Mucosa of rectum (tissue), 2 donors: ENCODE results near the gene CDKL1.
"Not testable (repeated sequence)": the region's sequence is repeated elsewhere in the genome, so short reads cannot be mapped to it uniquely, and the experiment has no call there.

ENCODE experiments used
- H3K27ac ChIP-seq, 2 donors: one replicate each; pipeline ENCODE4 v1.7.0; 2013; ENCODE audit warnings: inconsistent platforms in 2 of 2, low read depth in 2 of 2, low read length in 2 of 2
- H3K27me3 ChIP-seq, 2 donors: one replicate each; pipeline ENCODE4 v1.7.0; 2013; ENCODE audit warnings: low read length in 2 of 2; ENCODE audit not compliant: control insufficient read depth in 2 of 2, insufficient read depth in 2 of 2
- H3K36me3 ChIP-seq, 2 donors: one replicate each; pipeline ENCODE4 v1.7.0; 2013; ENCODE audit warnings: low read length in 2 of 2; ENCODE audit not compliant: control insufficient read depth in 2 of 2, insufficient read depth in 2 of 2
- H3K4me1 ChIP-seq, 2 donors: one replicate each; pipeline ENCODE4 v1.7.0; 2013; ENCODE audit warnings: low read length in 2 of 2, mild to moderate bottlenecking in 1 of 2; ENCODE audit not compliant: control insufficient read depth in 2 of 2, insufficient read depth in 2 of 2
- H3K4me3 ChIP-seq, 2 donors: one replicate each; pipeline ENCODE4 v1.7.0; 2013; ENCODE audit warnings: low read length in 2 of 2
- H3K9ac ChIP-seq, 2 donors: one replicate each; pipeline ENCODE4 v1.7.0; 2013; ENCODE audit warnings: low read length in 2 of 2, low read depth in 1 of 2, mild to moderate bottlenecking in 1 of 2
- H3K9me3 ChIP-seq, 2 donors: one replicate each; pipeline ENCODE4 v1.7.0; 2013; ENCODE audit warnings: low read length in 2 of 2; ENCODE audit not compliant: control insufficient read depth in 2 of 2
- donor health status: healthy.
- donor health status: Normal muscosa, but diverticular disease.

The CDKL1 gene

GRCh38 chr14:50320283-50320682 lies 76.4 kb downstream of the CDKL1 start:
- no peak overlapping the region for H3K4me3 ChIP-seq
- H3K9ac ChIP-seq, result no peak overlapping the region
- H3K4me1 ChIP-seq, result peaks cover 8% of the 10 kb centered on the region in 2 donors
- H3K36me3 ChIP-seq, result peaks cover 6 to 11% of the 10 kb centered on the region in 2 donors
- no peaks in the 10 kb centered on the region for H3K27me3 ChIP-seq
- H3K9me3 ChIP-seq, result no peaks in the 10 kb centered on the region
- peak overlapping the region in 1 of 2 donors; percentile 17 for H3K27ac ChIP-seq

DNA sequence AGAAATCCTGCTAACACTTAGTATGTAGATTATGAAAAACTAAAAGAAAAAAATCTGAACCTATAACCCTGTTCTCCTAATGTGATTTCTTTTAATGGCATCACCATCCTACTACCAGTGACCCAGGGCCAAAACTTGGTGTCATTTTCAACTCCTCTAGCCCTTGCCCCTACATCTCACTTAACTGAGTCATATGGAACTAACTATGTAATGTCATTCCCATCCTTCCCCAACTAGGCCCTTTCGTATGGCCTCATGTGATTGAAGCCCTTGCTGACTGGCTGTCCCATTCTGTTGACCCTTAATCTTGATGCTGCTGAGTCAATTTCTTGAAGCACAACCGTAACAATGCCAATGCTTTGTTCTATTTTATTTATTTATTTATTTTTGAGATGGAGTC lies 77.0 kb downstream of the CDKL1 start:
- H3K27me3 ChIP-seq, result no peaks in the 10 kb centered on the region
- no peak overlapping the region for H3K27ac ChIP-seq
- no peaks in the 10 kb centered on the region for H3K9me3 ChIP-seq
- no peak overlapping the region for H3K9ac ChIP-seq
- H3K4me3 ChIP-seq, result no peak overlapping the region
- peaks cover 6 to 11% of the 10 kb centered on the region in 2 donors for H3K36me3 ChIP-seq
- H3K4me1 ChIP-seq, result peaks cover 8% of the 10 kb centered on the region in 2 donors

DNA sequence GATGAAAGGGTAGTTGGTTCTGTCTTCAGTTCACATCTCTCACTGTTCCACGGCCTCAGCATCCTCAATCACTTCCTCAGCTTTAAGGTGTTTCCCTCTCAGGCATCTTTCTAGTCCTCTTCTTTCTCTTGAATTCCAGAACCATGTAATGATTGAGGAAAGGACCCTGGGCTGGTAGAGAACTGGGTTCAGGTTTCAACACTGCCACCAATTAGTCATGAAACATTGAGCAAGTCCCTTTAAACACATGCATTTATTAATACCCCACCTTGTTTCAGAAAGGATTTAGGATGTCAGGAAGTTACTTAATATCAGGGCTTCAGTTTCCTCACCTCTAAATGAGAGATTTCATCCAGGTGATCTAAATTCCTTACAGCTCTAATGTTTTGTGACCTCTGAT lies 77.4 kb downstream of the CDKL1 start:
- no peak overlapping the region for H3K27ac ChIP-seq

DNA sequence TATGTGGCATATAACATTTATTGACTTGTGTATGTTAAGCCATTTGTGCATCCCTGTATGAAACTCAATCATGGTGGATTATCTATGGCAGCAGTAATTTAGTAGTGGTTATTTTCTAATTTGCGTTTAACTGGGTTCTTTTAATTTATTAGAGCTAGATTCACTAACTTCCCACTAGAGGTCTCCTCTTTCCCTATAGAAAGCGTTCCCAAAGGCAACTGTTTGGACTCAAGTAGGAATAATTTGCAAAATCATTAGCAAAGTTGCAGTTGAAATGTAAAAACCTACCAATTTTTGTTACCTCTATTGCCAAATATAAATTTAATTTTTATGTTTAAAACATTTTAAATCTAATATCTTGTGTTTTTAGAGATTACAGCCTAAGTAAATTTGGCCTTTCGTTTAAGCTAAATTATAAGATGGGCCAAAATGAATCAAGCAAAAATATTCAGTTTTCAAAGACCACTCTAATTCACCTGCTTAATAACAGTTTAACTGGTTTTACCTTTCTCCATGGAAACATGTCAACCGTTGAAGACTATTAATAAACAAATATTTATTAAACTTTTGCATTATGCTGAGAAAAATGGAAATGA lies 78.6 kb downstream of the CDKL1 start:
- Histone ChIP-seq H3K4me1 (peaks cover 12 to 13% of the 10 kb centered on the region in 2 donors), H3K27ac (no peak overlapping the region), H3K4me3 (no peak overlapping the region), H3K9me3 (no peaks in the 10 kb centered on the region), H3K27me3 (no peaks in the 10 kb centered on the region), H3K9ac (no peak overlapping the region), H3K36me3 (peaks cover 0 to 5% of the 10 kb centered on the region in 2 donors)

More for the DNA sequence above, 77.4 kb downstream of the CDKL1 start:
- no peaks in the 10 kb centered on the region for H3K9me3 ChIP-seq
- H3K4me3 ChIP-seq, result no peak overlapping the region
- H3K27me3 ChIP-seq, result no peaks in the 10 kb centered on the region
- peaks cover 6 to 8% of the 10 kb centered on the region in 2 donors for H3K36me3 ChIP-seq
- H3K9ac ChIP-seq, result no peak overlapping the region
- H3K4me1 ChIP-seq, result peaks cover 8% of the 10 kb centered on the region in 2 donors

DNA sequence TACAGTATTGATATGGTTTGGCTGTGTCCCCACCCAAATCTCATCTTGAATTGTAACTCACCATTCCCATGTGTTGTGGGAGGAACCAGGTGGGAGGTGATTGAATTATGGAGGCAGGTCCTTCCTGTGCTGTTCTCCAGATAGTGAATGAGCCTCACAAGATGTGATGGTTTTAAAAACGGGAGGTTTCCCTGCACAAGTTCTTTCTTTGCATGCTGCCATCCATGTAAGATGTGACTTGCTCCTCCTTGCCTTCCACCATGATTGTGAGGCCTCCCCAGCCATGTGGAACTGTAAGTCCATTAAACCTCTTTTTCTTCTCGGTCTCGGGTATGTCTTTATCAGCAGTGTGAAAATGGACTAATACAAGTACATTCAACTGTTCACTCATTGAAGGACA lies 82.6 kb downstream of the CDKL1 start:
- H3K27ac ChIP-seq, H3K4me3 ChIP-seq, H3K27me3 ChIP-seq, H3K36me3 ChIP-seq, H3K9me3 ChIP-seq, H3K9ac ChIP-seq: not testable (repeated sequence)
- peaks cover 17% of the 10 kb centered on the region in 2 donors for H3K4me1 ChIP-seq

DNA sequence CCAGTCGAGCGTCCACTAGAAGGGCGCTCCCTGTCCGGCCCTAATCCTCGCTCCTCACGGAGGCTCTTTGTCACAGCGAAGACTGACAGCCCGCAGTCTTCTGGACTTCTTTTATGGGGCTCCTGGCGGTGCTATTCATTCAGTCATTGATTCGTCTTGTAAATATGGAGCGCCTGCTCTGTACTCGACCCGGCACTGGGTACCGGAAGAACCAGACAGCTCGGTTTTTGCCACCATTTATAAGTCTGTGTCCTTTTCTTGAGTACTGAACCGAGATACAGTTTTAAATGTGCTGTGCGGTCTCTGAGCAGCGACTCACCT lies 84.0 kb downstream of the CDKL1 start:
- Histone ChIP-seq H3K27me3 (no peaks in the 10 kb centered on the region), H3K4me3 (peak overlapping the region; percentile 95 to 97), H3K4me1 (peaks cover 17% of the 10 kb centered on the region in 2 donors), H3K27ac (peak overlapping the region; percentile 94 to 97), H3K9ac (peak overlapping the region; percentile 75 to 92), H3K36me3 (no peaks in the 10 kb centered on the region), H3K9me3 (no peaks in the 10 kb centered on the region)

DNA sequence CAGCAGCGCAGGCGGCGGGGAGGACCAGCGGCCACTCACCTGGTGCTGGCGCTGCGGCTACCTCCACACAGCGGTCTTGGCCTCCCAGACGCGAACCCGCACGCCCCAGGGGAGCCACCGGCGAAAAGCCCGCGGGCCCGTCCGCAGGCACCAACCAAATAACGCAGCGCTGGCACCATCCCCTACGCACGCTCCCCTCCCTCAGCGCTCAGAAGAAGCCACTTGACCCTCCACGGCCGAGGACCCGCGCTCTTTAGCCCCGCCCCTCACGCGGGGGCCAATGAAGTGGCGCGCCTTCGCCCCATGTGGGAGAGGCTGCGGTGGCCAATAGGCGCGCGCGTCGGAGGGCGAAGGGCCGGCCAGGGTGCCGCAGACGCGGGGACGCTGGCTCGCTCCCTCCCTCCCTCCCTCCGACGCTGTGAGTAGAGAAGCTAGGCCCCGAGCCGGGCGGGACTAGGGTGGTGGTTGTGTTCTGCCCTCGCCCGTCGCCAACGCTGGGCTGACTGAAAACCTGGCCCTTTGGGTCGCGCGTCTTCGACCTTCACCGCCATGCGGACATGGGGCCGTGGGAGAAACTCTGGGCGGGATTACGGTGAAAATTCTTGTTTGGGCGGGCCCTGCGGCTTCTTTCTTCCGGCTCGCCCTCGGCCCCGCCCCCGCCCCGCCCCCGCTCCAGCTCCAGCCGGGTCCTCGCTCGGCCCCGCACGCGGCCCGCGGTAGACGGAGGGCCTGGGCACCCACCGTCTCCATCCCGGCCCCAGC lies 84.5 kb downstream of the CDKL1 start, which contains the start of the genes DMAC2L and L2HGDH:
TSS of gene DMAC2L (plus strand) at position 353 of the 762 bp plus-strand sequence. CDS start 9,164 bp downstream, outside the sequence.
TSS of gene L2HGDH (minus strand) at position 258 of the 762 bp plus-strand sequence. CDS start at position 179, 79 bp downstream.
- Histone ChIP-seq H3K4me1 (peaks cover 17% of the 10 kb centered on the region in 2 donors), H3K27ac (peak within 1 kb of the TSS; percentile 94 to 97), H3K4me3 (peak within 1 kb of the TSS; percentile 95 to 97), H3K36me3 (no peaks in the 10 kb centered on the region), H3K9ac (peak within 1 kb of the TSS; percentile 86 to 92), H3K27me3 (no peaks in the 10 kb centered on the region), H3K9me3 (no peaks in the 10 kb centered on the region)

DNA sequence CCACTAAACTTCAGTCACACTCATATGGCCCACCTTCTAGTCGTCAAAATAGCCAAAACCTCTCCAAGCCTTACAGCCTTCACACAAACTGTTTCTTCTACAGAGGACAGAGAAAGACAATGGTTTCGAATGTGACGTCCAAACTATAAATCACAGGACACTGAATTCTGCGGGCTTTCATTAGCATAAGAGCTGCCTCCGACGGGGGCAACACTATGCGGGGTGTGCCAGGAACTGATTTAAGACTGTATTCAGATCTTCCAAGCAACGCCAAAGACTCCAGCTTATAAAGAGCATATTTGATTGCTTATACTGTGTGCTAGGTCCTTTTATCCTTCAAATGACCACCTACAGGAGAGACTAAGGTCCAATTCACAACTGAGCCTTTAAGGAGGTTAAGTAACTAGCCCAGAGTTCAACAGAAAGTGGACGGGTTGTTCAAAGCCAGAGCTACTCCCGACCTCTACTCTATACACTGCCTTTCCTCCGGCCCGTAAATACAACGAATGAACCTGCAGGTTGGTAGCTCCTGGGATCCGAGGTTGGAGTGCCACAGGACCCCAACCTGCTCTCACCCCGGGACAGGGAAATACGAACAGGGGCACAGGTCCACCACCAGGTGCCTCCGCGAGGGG lies 85.2 kb downstream of the CDKL1 start:
- Histone ChIP-seq H3K4me1 (peaks cover 17% of the 10 kb centered on the region in 2 donors), H3K36me3 (no peaks in the 10 kb centered on the region), H3K9ac (peak overlapping the region; percentile 86 to 92), H3K27me3 (no peaks in the 10 kb centered on the region), H3K4me3 (peak overlapping the region; percentile 95 to 97), H3K27ac (peak overlapping the region; percentile 94 to 97), H3K9me3 (no peaks in the 10 kb centered on the region)

GRCh38 chr14:50310445-50310844 lies 86.2 kb downstream of the CDKL1 start:
- Histone ChIP-seq H3K27ac (no peak overlapping the region), H3K36me3 (no peaks in the 10 kb centered on the region), H3K4me1 (peaks cover 17% of the 10 kb centered on the region in 2 donors), H3K9me3 (no peaks in the 10 kb centered on the region), H3K4me3 (no peak overlapping the region), H3K27me3 (no peaks in the 10 kb centered on the region), H3K9ac (no peak overlapping the region)

DNA sequence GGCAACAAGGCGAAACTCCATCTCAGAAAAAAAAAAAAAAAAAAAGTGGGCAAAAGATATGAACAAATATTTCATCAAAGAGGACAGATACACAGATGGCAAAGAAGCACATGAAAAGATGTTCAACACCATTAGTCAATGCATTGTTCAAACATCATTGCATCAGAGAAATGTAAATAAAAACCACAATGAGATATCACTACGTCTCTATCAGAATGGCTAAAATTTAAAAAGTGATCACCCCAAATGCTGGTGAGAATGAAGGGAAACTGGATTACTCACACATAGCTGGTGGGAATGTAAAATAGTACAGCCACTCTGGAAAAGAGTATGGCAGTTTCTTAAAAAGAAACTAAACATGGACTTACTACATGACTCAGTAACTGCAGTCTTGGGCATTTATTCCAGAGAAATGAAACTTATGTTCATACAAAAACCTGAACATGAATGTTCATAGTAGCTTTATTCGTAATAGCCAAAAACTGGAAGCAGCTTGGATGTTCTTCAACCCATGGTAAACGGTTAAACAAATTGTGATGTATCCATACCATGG lies 88.2 kb downstream of the CDKL1 start:
- H3K27ac ChIP-seq, result no peak overlapping the region
- no peaks in the 10 kb centered on the region for H3K27me3 ChIP-seq
- H3K9me3 ChIP-seq, result no peaks in the 10 kb centered on the region

More for the DNA sequence above, 88.2 kb downstream of the CDKL1 start:
- no peak overlapping the region for H3K9ac ChIP-seq
- H3K4me1 ChIP-seq, result peaks cover 16% of the 10 kb centered on the region in 2 donors
- H3K4me3 ChIP-seq, result no peak overlapping the region
- H3K36me3 ChIP-seq, result no peaks in the 10 kb centered on the region
